GM06990 (cell line): ENCODE results near the gene MTFR2.

Source experiments
- DNase-seq: peaks from one replicate; pipeline ENCODE4 v3.0.0-alpha.2; 2011; ENCODE audit not compliant: insufficient read length; ENCODE audit errors: extremely low read depth
- H3K27me3 ChIP-seq: replicated peaks from 2 replicates; pipeline ENCODE4 v1.6.0; 2011; ENCODE audit warnings: low read length; ENCODE audit not compliant: control insufficient read depth, insufficient read depth
- H3K36me3 ChIP-seq: 2 replicates; pipeline ENCODE4 v1.5.1; 2011; ENCODE audit warnings: low read length; ENCODE audit not compliant: control insufficient read depth, insufficient read depth
- H3K4me3 ChIP-seq: replicated peaks from 2 replicates; pipeline ENCODE4 v1.5.1; 2011; ENCODE audit warnings: low read depth, mild to moderate bottlenecking, control low read depth, low read length
- CTCF ChIP-seq: IDR thresholded peaks from 2 replicates; pipeline ENCODE4 v1.5.1; 2011; ENCODE audit warnings: low read length, control low read depth, mild to moderate bottlenecking, inconsistent platforms; ENCODE audit not compliant: insufficient read depth, poor library complexity, severe bottlenecking

MTFR2 gene

GRCh38 chr6:136288566-136289326 is 38.6 kb upstream of the MTFR2 start:
- Histone ChIP-seq H3K36me3 (no peaks in the 10 kb centered on the region; the same call in 1 of the 2 replicates), H3K4me3 (peak overlapping the region; percentile 100), H3K27me3 (no peaks in the 10 kb centered on the region)
- DNase-seq, result no peak
- peak; percentile 15 for TF ChIP-seq CTCF

- TF ChIP-seq CTCF, result no peak
- peaks cover 3% of the 10 kb centered on the region for H3K36me3 ChIP-seq
- H3K4me3 ChIP-seq, result peak overlapping the region; percentile 10
Observed at GRCh38 chr6:136284909-136285308, 34.8 kb upstream of the MTFR2 start.

GRCh38 chr6:136282906-136283305 is 32.8 kb upstream of the MTFR2 start:
- no peak for DNase-seq
- no peak for TF ChIP-seq CTCF
- Histone ChIP-seq H3K4me3 (no peak overlapping the region), H3K36me3 (peaks cover 4% of the 10 kb centered on the region), H3K27me3 (no peaks in the 10 kb centered on the region)

More at GRCh38 chr6:136284909-136285308, 34.8 kb upstream of the MTFR2 start:
- no peak for DNase-seq
- no peaks in the 10 kb centered on the region for H3K27me3 ChIP-seq

GRCh38 chr6:136280032-136280609 is 30.0 kb upstream of the MTFR2 start:
- H3K4me3 ChIP-seq, result no peak overlapping the region
- DNase-seq, result no peak
- peaks cover 4% of the 10 kb centered on the region for H3K36me3 ChIP-seq
- H3K27me3 ChIP-seq, result no peaks in the 10 kb centered on the region
- no peak for TF ChIP-seq CTCF

GRCh38 chr6:136274062-136274461 is 24.0 kb upstream of the MTFR2 start:
- no peak for DNase-seq
- TF ChIP-seq CTCF, result no peak
- Histone ChIP-seq H3K27me3 (no peaks in the 10 kb centered on the region), H3K36me3 (peaks cover 1% of the 10 kb centered on the region), H3K4me3 (no peak overlapping the region)

- no peaks in the 10 kb centered on the region for H3K27me3 ChIP-seq
- H3K4me3 ChIP-seq, result no peak overlapping the region
- no peak for TF ChIP-seq CTCF
- peaks cover 6% of the 10 kb centered on the region for H3K36me3 ChIP-seq
- no peak for DNase-seq
Observed at GRCh38 chr6:136265101-136265500, 15.0 kb upstream of the MTFR2 start.
